Fibroblast of lung (primary cell): ENCODE data around the gene VSIG10L. TPM values are rescaled to one million over a fixed set of nuclear protein-coding genes. Genes with fewer than 3 reads are reported as not detected.

Experiments used
- DNase-seq, 2 donors: peaks; one replicate each; pipeline versions ENCODE4 v3.0.0 to v3.0.0-alpha.2; 2010; ENCODE audit warnings: low read depth in 2 of 2
- H2AFZ ChIP-seq: 2 replicates; pipeline ENCODE4 v1.5.1; 2012; ENCODE audit warnings: low read length, control low read depth, inconsistent platforms
- H3K27ac ChIP-seq: 2 replicates; pipeline ENCODE4 v1.5.1; 2011; ENCODE audit warnings: low read length, control low read depth; ENCODE audit not compliant: insufficient read depth
- H3K27me3 ChIP-seq: 2 replicates; pipeline ENCODE4 v1.5.1; 2011; ENCODE audit warnings: mild to moderate bottlenecking, low read length; ENCODE audit not compliant: control insufficient read depth, insufficient read depth
- H3K36me3 ChIP-seq: 2 replicates; pipeline ENCODE4 v1.5.1; 2011; ENCODE audit warnings: low read length; ENCODE audit not compliant: control insufficient read depth, insufficient read depth
- H3K4me1 ChIP-seq: 2 replicates; pipeline ENCODE4 v1.5.1; 2011; ENCODE audit warnings: low read length; ENCODE audit not compliant: control insufficient read depth, insufficient read depth; ENCODE audit errors: extremely low read depth
- H3K4me2 ChIP-seq: 2 replicates; pipeline ENCODE4 v1.5.1; 2011; ENCODE audit warnings: low read length, control low read depth; ENCODE audit not compliant: insufficient read depth; ENCODE audit errors: extremely low read depth
- H3K4me3 ChIP-seq, 4 experiments: fragments of 200-600 bp in 1 of 4; sonication (generic) in 1 of 4; replicated peaks in 1 of 4; 2 replicates each; pipeline ENCODE4 v1.5.1; 2011 to 2016; ENCODE audit warnings: low read length in 4 of 4, low read depth in 3 of 4, mild to moderate bottlenecking in 3 of 4, control low read depth in 2 of 4, inconsistent platforms in 1 of 4, mixed read lengths in 1 of 4; ENCODE audit not compliant: insufficient read depth in 1 of 4; ENCODE audit errors: control extremely low read depth in 1 of 4
- H3K79me2 ChIP-seq: 2 replicates; pipeline ENCODE4 v1.5.1; 2012; ENCODE audit warnings: mild to moderate bottlenecking, low read length, inconsistent platforms; ENCODE audit not compliant: control insufficient read depth, insufficient read depth
- H3K9ac ChIP-seq: 2 replicates; pipeline ENCODE4 v1.5.1; 2011; ENCODE audit warnings: mild to moderate bottlenecking, low read length, control low read depth; ENCODE audit not compliant: insufficient read depth
- H3K9me3 ChIP-seq: 2 replicates; pipeline ENCODE4 v1.5.1; 2012; ENCODE audit warnings: low read depth, low read length; ENCODE audit not compliant: control insufficient read depth, insufficient read depth
- H4K20me1 ChIP-seq: 2 replicates; pipeline ENCODE4 v1.5.1; 2011; ENCODE audit warnings: low read length; ENCODE audit not compliant: control insufficient read depth, insufficient read depth; ENCODE audit errors: extremely low read depth
- EZH2 ChIP-seq: IDR thresholded peaks from 2 replicates; pipeline ENCODE4 v1.5.1; 2012; ENCODE audit warnings: low read length, control low read depth, mild to moderate bottlenecking; ENCODE audit errors: missing control alignments
- polyA plus RNA-seq, 2 donors: library from polyadenylated mRNA; depleted of rRNA in 1 of 2; stranded (reverse) in 1 of 2; unstranded in 1 of 2; fragments of >200 nt; gene quantifications; 2 replicates each; pipeline ENCODE4 v1.2.1, GENCODE V29; 2011 to 2012; ENCODE audit warnings: missing spikeins in 1 of 2
- total RNA-seq: library from RNA; depleted of rRNA; stranded (reverse); fragments of >200 nt; gene quantifications from 2 replicates; pipeline ENCODE4 v1.2.1, GENCODE V29; 2014
- TF ChIP-seq, protein P1 (sequence below), 2 donors: IDR thresholded peaks in 1 of 2; conservative IDR thresholded peaks in 1 of 2; 1 replicate in 1 of 2; 2 replicates in 1 of 2; pipeline ENCODE4 v1.5.1; 2011 to 2012; ENCODE audit warnings: low read length in 2 of 2, control low read depth in 1 of 2, inconsistent platforms in 1 of 2, low read depth in 1 of 2, mild to moderate bottlenecking in 1 of 2

Gene VSIG10L
- total and polyA plus RNA-seq, 2 donors (not counting 1 experiment from before 2014, with no cell fraction given), result 0.33 to 0.66 TPM

DNA sequence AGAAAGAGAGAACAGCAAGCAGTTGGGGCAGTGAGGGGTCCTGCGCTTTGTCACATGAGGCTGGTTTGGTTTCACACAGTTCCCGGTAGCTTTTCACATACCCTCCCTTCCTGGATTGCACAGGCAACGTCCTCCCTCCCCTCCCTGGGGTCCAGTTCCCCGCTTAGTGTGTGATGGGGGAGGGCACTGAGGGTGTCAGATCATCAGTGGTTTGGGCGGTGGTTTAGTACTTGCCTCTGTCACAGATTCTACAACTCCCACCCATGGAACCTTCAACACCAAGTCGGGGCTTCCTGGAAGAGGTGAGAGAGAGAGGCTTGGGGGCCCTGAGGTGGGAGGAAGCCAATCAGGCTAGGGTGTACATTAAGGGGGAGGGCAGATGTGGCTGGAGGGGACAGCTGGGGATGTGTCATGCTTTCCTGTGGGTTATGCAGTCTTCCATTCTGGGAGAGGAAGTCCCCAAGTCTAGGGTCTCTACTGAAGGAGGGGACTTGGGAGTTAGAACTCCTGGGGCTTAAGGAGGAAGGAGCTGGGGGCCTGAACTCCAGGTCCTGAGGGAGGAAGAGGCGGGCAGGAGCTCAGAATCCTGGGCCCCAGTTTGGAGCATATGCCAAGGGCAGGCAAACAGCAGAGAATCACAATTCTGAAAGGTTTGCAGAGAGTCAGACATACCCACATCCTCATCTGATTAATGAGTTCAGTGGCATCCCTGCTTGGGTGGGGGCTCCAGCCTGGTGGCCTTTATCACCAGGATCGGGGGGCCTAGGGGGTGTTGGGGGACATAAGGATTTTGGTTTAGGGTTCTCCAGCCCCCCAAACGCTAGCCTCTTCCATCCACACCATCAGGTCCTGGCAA, 30.9 kb upstream of the VSIG10L start, which contains the start of gene NKG7:
TSS of gene NKG7 (minus strand) at position 6 of the 856 bp plus-strand sequence. CDS start 119 bp downstream, outside the sequence.
- no peaks in the 10 kb centered on the region for H3K36me3 ChIP-seq
- H3K4me3 ChIP-seq, result no peak within 1 kb of the TSS
- TF ChIP-seq EZH2, result no peak
- TF ChIP-seq, protein P1, sequence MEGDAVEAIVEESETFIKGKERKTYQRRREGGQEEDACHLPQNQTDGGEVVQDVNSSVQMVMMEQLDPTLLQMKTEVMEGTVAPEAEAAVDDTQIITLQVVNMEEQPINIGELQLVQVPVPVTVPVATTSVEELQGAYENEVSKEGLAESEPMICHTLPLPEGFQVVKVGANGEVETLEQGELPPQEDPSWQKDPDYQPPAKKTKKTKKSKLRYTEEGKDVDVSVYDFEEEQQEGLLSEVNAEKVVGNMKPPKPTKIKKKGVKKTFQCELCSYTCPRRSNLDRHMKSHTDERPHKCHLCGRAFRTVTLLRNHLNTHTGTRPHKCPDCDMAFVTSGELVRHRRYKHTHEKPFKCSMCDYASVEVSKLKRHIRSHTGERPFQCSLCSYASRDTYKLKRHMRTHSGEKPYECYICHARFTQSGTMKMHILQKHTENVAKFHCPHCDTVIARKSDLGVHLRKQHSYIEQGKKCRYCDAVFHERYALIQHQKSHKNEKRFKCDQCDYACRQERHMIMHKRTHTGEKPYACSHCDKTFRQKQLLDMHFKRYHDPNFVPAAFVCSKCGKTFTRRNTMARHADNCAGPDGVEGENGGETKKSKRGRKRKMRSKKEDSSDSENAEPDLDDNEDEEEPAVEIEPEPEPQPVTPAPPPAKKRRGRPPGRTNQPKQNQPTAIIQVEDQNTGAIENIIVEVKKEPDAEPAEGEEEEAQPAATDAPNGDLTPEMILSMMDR (conservative IDR thresholded peaks at IDR 0.05 in 1 of 2, IDR thresholded peaks at IDR 0.05 in 1 of 2; ENCODE audit: low read depth in 1 of 2, low read length in 2 of 2), result no peak
- DNase-seq, result no peak
- no peaks in the 10 kb centered on the region for H4K20me1 ChIP-seq
- no peaks in the 10 kb centered on the region for H3K27me3 ChIP-seq
- no peak within 1 kb of the TSS for H3K4me2 ChIP-seq
- H3K4me1 ChIP-seq, result peaks cover 3% of the 10 kb centered on the region
- no peak within 1 kb of the TSS for H3K27ac ChIP-seq
- H3K79me2 ChIP-seq, result no peaks in the 10 kb centered on the region
- no peaks in the 10 kb centered on the region for H3K9me3 ChIP-seq
- no peak within 1 kb of the TSS for H2AFZ ChIP-seq
- H3K9ac ChIP-seq, result no peak within 1 kb of the TSS

DNA sequence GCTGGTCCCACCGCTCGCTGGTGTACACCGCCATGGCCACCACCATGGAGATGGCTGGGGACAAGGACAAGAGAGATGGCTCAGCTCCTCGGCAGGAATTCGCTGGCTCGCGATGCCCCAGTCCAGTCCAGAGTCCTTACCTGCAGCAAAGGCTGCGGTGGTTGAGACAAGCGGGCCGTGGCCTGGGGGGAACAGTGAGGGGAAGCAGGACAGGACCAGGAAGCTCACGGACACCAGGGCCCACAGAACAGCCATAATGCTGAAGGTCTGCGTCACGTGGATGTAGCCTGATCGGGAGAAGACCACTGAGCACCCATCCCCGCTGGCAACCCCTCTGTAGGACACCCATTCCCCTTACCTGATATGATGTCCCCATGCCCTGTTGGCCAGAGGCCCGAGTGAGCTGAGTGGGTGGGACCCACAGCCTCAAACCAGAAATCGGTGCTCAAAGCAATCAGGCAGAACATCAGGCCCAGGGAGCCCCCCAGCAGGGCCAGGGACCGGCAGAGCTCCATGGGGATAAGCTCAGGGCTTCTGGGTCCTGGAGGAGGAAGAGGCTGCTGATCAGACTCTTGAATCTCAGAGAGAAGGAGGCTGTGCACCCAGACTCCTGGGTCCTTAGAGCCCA, 30.2 kb upstream of the VSIG10L start:
- Histone ChIP-seq H4K20me1 (no peaks in the 10 kb centered on the region), H3K36me3 (no peaks in the 10 kb centered on the region), H3K27me3 (no peaks in the 10 kb centered on the region), H3K9ac (no peak overlapping the region), H3K9me3 (no peaks in the 10 kb centered on the region), H3K4me2 (no peak overlapping the region), H2AFZ (no peak overlapping the region), H3K4me3 (no peak overlapping the region), H3K79me2 (no peaks in the 10 kb centered on the region), H3K27ac (no peak overlapping the region), H3K4me1 (peaks cover 3% of the 10 kb centered on the region)
- TF ChIP-seq EZH2, result no peak
- TF ChIP-seq, protein P1 (conservative IDR thresholded peaks at IDR 0.05 in 1 of 2, IDR thresholded peaks at IDR 0.05 in 1 of 2; ENCODE audit: low read depth in 1 of 2, low read length in 2 of 2), result no peak
- DNase-seq, result no peak

DNA sequence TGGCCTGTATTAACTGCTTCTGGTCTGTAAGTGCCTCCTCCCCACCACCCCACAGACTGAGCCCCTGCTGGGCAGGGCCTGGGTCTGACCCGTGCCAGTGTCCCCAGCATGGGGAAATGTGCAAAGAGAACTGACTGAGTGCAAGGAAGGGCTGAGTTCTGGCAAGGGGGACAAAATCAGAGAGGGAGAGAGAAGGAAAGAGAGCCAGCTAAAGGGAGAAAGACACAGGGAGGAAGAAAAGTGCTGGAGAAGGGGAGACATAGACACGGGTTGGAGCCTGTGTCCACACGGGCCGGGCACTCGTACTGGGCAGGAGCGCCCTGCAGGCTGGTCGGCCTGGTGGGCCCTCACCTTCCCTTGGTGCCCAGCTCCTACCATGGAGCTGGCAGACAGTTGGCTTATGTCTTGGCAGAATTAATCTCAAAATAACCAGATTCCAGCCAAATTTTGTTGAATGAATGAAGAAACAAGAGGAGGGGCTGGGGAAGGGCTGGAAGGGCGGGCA, 29.3 kb upstream of the VSIG10L start:
- H2AFZ ChIP-seq, result no peak overlapping the region
- no peaks in the 10 kb centered on the region for H3K27me3 ChIP-seq
- no peaks in the 10 kb centered on the region for H3K79me2 ChIP-seq
- H4K20me1 ChIP-seq, result no peaks in the 10 kb centered on the region
- H3K4me2 ChIP-seq, result no peak overlapping the region
- H3K9ac ChIP-seq, result no peak overlapping the region
- TF ChIP-seq EZH2, result no peak
- TF ChIP-seq, protein P1 (conservative IDR thresholded peaks at IDR 0.05 in 1 of 2, IDR thresholded peaks at IDR 0.05 in 1 of 2; ENCODE audit: low read depth in 1 of 2, low read length in 2 of 2), result no peak
- peaks cover 3% of the 10 kb centered on the region for H3K4me1 ChIP-seq
- no peak overlapping the region for H3K27ac ChIP-seq
- DNase-seq, result no peak
- no peaks in the 10 kb centered on the region for H3K36me3 ChIP-seq
- no peak overlapping the region for H3K4me3 ChIP-seq
- H3K9me3 ChIP-seq, result no peaks in the 10 kb centered on the region
